Esophagus mucosa (tissue), 1 donor: ENCODE measurements around the gene ZNF275. TPM values are rescaled to one million over a fixed set of nuclear protein-coding genes. Genes with fewer than 3 reads are reported as not detected.
A peak's percentile ranks its signal among the peaks of the same experiment; 100 is the strongest.
"Not testable (repeated sequence)": the region's sequence is repeated elsewhere in the genome, so short reads cannot be mapped to it uniquely, and the experiment has no call there.

ENCODE experiments used
- ATAC-seq: fragments of 200-7000 bp; cut with Tn5 transposase; one replicate; pipeline ENCODE4 v1.9.1; 2020
- total RNA-seq: library from RNA; stranded (reverse); gene quantifications from one replicate; pipeline ENCODE4 v1.2.4, GENCODE V29; 2023
- donor health status: DM: yes; HTN: yes; CAD: no.

The ZNF275 gene
- total RNA-seq, 1 donor from 2014 or later = 1.6 TPM

DNA sequence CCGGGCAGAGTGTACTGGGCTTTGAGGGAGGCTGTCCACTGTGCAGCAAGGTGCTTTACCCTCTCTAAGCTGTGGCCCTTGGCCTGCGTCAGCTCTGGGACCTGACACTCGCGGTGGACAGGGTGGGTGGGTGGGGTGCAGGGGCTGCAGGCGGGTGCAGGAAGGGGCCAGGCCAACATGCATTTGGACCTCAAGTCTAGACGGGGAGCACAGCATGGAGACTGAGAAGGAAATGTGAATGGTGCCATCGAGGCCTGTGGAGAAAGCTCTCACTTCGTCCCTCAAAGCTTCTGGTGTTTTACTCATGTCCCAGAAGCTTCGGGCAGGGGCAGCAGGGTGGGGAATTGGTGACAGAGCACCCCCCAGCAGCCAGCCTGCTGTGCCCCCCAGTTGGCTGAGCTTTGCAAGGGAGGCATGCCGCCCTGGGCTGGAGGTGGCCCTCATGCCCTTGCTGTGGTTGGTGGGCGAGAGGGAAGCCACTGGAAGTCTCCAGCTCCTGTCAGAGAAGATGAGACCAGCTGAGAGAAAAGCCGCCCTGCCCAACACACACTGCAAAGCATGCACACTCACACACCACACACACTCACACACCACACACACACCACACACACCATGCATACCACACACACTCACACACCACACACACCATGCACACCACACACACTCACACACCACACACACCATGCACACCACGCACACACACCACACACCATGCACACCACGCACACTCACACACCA, 54.9 kb downstream of the ZNF275 start:
- ATAC-seq = no peak

DNA sequence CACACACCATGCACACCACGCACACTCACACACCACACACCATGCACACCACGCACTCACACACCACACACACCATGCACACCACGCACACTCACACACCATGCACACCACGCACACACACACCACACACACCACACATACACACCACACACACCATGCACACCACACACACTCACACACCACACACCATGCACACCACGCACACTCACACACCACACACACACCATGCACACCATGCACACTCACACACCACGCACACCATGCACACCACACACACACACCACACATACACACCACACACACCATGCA, 55.5 kb downstream of the ZNF275 start:
- not testable (repeated sequence) for ATAC-seq

DNA sequence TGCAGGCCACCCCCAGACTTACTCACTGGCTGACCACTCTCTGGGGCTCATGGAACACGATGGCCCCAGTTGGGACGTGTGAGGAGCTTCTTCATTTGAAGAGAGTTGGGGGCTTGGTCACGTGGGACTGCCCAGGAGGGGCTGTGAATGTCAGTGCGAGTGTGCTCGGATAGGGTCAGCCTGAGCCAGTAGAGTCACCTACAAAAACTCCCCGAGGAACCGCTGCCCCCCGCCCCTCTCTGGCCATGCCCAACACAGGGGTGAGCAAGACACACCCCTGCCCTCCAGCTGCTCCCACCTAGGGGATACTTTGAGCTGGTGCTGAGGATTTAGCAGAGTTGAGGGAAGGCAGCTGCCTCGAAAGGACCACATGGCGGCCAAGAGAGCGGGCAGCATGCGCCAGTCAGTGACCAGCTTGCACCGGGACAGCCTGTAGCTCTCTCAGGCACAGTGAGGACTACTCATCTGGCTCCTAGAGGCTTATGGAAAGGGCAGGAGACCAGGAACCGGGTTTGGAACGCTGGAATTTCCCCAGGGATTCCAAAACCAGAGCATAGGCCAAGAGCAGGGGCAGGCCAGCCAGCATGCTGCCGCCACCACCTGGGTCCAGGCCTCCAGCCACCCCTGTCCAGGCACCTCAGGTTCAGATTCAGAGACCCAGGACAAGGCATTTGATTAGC, 58.8 kb downstream of the ZNF275 start:
- no peak for ATAC-seq

DNA sequence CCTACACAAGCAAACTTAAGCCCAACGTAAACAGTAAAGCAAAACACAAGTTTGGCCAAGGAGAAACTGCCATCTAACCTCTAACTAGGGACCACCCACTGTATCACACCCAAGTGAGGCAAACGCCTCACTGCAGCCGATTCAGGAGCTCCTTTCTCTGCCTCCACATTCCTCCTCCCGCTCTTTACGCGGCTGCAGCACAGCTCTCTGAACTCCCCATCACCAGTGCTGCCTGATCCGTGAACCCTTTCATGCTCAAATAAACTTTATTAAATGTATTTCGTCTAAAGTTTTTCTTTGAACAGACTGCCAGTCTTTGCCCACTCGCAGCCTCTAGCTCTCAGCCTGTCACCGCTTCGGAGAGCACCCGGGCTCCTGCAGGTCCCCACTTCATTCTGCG, 60.7 kb downstream of the ZNF275 start:
- ATAC-seq = no peak

DNA sequence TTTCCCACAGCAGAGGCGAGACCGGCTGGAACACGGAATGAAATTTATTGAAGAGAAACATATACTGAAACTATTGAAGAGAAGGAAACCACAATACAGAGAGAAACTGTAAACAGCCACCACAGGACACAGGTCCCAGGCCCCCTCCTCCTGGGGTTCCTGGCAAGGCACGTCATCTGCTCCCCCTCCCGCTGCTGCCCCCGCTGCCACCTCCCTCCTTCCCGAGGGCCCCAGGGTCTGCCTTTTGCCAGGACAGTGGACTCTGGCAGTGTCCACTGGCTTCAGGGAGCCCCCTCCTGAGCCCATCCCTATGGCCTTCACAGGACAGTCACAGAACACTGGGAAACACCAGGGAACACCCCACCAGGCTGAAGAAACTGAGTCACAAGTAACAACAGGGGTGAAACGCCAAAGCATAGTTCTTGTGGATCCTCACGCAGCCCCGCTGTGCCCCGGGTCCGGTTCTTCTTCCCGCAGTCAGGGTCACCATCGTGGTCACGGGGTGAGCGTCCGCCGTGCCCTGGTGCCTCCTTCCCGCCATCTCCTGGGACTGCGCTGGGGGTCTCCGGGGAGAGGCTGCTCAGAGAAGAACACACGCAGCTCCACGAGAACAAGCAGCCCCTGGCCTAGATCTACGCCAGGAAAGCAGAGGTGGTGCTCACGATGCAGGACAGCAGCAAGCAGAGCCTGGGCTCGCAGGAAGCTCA, 61.8 kb downstream of the ZNF275 start:
- ATAC-seq = no peak

DNA sequence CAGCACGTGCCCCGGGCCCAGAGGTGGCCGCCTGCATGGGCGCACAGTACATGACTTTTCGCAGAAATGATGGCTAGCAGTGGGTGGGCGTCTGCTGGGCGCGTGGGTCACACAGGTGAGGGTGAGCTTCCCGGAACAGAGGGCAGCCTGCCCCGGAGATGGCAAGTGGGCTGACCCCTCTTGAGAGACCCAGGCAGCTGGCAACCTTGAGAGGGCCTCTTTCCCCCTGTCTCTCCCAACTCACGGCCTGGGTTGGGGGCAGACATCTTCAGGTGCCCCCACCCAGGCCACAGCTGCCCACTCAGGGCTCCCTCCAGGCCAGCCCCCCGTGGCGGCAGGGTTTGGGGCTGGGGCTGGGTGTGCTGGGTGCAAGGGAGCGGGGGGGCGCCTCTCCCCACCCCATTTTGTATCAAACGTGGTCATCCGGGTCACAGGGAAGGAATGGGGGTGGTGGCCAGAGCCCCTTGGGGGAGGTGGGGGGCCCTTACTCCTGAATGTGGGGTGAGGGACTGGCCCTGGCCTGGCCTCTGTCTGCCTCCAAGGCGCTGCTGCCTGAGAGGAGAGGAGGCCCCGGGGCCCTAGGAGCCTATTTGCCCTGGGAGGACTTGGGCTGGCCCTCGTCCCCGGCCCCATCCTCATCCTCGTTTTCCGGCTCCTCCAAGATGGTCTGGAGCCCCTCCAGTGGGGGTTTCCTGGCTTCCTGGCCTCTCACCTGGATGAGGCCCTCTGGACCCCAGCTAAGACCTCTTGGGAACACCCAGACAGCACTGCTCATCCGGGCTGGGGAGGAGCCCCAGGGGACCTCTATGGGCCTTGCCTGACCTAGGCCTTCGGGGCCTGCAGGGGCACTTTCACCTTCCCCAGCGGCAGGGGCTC, 62.6 kb downstream of the ZNF275 start:
- ATAC-seq = no peak

DNA sequence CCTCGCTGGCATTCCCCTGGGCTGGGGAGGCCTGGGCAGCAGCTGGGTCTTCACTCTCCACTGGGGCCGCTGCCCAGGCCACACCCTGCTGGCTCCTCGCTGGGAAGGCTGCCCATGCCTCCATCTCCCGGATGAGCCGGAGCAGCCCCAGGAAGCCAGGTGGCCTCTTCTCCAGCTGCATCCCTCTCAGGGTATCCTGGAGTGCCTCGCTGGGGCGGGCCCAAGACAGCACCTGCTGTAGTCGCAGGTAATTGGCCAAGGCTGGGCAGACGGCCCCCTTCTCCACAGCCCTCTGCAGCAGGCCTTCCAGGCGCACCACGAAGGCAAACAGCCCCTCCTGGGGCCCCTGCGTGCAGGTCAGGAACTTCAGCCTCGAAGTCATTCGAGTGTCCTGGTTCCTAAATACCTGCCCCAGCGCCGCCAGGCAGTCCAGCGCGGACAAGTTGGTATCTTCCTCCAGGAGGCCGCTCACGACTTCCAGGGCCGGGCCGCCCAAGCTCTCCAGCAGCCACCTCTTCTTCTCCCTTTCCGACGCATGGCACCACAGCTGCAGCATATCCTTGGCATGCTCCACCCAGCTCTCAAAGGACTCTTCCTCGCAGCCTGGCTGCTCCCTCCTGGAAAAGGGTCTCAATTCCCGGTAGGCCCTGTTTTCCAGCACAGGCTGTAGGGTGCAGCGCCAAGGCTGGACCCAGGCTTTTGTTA, 63.5 kb downstream of the ZNF275 start:
- ATAC-seq = no peak

DNA sequence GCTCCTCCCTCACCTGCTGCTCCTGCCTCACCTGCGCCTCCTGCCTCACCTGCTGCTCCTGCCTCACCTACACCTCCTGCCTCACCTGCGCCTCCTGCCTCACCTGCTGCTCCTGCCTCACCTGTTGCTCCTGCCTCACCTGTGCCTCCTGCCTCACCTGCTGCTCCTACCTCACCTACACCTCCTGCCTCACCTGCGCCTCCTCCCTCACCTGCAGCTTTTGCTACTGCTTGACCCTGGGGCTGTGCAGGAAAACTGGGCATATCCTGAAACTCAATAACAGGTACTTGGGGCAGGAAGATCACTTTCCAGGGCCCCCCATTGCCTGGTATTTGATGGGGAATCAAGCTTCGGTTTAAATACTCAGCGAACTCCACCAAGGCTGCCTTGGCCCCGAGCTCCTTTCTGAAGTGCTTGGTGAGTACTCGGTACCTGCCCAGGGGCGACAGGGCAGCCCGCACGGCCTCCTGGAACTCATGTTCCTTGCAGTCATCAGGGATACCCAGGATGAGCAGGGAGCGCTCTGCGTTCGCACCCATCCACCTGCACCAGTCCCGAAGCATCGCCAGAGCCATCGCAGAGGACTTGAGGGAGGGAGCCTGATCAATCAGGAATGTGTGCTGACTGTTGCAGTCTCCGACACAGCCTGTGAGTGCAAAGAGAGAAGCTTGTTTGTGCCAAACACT, 64.5 kb downstream of the ZNF275 start:
- ATAC-seq = no peak

DNA sequence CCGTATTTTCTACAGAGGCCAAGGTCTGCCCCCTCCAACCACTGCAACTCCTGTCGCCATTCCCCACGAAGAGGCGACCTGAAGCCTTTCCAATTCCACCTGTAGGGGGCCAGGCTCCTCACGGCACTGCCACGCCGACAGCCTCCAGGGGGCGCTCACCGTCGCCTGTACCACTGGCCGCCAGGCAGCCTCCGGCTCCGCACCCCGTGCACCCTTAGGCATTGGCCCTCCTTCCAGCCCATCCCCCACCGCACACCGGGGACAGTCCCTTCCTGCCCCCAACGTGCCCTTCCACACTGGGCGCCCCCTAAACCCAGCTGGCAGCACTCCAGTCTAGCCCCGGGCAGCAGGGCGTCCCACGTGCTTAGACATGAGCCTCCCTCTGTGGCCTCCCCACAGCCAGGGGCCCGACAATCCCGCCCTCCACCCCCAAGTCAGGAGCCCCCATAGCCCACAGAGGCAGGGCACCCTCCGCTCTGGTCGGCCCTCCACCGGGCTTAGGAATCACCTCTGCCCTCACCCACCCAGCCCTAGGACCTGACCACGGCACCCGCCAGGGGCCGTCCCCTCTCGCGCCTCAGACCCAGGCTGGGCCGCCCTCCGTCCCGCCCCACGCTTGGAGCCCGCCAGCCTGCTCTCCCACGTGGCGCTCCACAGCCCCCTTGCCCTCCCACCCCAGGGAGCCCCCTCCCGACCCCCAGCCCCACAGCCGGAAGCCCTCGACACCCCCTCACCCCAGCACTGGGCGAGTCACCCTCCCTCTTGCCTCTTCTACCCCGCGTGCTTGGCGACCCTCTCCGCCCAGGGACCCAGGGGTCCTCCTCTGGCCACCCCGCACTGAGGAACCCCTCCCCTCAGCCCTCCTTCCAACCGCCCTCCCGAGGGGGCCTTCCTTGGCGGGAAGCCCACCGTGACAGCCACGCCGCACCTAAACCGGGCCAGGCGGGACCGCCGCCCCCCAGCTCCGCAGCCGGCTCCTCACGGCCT, 66.5 kb downstream of the ZNF275 start:
- peak; percentile 55 for ATAC-seq

DNA sequence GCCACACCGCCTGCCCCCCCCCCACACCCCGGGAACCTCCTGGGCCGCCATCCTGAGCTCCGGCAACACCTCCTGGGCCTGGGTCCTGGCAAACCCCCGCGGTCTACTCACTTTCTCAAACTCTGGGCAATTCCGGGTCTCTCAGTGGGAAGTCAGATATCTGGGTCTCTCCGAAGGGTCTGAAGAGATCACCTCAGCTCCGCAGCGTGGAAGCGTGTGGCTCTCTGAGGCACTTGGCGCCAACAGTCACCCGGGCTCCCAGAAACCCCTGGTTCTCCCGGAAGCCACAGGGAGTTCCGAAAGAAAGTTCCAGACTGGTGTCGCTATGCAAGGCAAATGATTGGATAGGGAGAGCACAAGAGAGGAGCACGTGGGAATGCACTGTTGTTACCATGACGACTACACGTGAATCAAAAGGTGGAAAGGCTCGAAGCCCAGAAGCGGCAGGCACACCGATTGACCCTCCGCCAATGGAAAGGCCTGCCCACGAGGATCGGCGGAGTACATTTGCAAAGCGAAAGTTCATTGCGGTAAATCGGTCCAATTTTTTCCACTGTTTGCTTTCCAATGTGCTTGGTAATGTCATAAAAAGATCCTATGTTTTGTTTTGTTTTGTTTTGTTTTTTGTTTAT, 67.3 kb downstream of the ZNF275 start, which contains the start of gene PNMA6E:
Gene PNMA6E (minus strand): TSS at position 218 of the 632 bp plus-strand sequence. CDS start 2,501 bp downstream, outside the sequence.
- ATAC-seq = peak; percentile 8

Other genes starting within 250 kb of the ZNF275 start
- gene MAGEA1, start 154.9 kb upstream of the ZNF275 start, total RNA-seq = not detected
- gene PNMA6F, start 12.4 kb upstream of the ZNF275 start, total RNA-seq = not detected
- not detected for gene PNMA6E, start 67.2 kb downstream of the ZNF275 start, total RNA-seq
- 0.08 TPM for gene ZFP92, start 77.3 kb downstream of the ZNF275 start, total RNA-seq
- 2.0 TPM for gene TREX2, start 111.9 kb downstream of the ZNF275 start, total RNA-seq
- gene HAUS7, start 136.4 kb downstream of the ZNF275 start, total RNA-seq = 16.6 TPM
- 29.3 TPM for gene BGN, start 160.8 kb downstream of the ZNF275 start, total RNA-seq
- gene ATP2B3, start 183.5 kb downstream of the ZNF275 start, total RNA-seq = not detected